H1 (cell line): ENCODE results near the gene EIF4A2. TPM values are rescaled to one million over a fixed set of nuclear protein-coding genes. Genes with fewer than 3 reads are reported as not detected.

Experiments
- CTCF ChIA-PET: fragments of 300-600 bp; sonication (Branson Sonifier 250); formaldehyde crosslinking; loops from one replicate; lab custom pipeline; 2021; ENCODE audit not compliant: partially characterized antibody; lab: Charles Lee
- POLR2A ChIA-PET: fragments of 300-600 bp; sonication (Branson Sonifier 250); formaldehyde crosslinking; loops from one replicate; lab custom pipeline; 2021; ENCODE audit warnings: inconsistent platforms; ENCODE audit not compliant: partially characterized antibody; lab: Charles Lee
- DNase-seq, 2 experiments: peaks; one replicate each; pipeline versions ENCODE4 v3.0.0 to v3.0.0-alpha.2; 2010 to 2022; ENCODE audit warnings: low spot score in 2 of 2, low read depth in 1 of 2, mixed read lengths in 1 of 2
- FAIRE-seq: peaks from 2 replicates; lab custom pipeline; 2011; peaks lifted over from hg19 to GRCh38; lab: Jason Lieb, UNC
- H2AFZ ChIP-seq: 2 replicates; pipeline ENCODE4 v1.8.1; 2012; ENCODE audit warnings: low read length, inconsistent platforms
- H2AK5ac ChIP-seq: 2 replicates; pipeline ENCODE4 v1.6.1; 2013; ENCODE audit warnings: low read depth, low read length
- H2BK120ac ChIP-seq: replicated peaks from 2 replicates; pipeline ENCODE3; 2013; ENCODE audit warnings: low read depth, low read length, inconsistent platforms
- H2BK12ac ChIP-seq: 2 replicates; pipeline ENCODE4 v1.6.1; 2013; ENCODE audit warnings: low read depth, low read length
- H2BK15ac ChIP-seq: 2 replicates; pipeline ENCODE4 v1.6.1; 2013; ENCODE audit warnings: low read length
- H2BK20ac ChIP-seq: 2 replicates; pipeline ENCODE4 v1.6.1; 2013; ENCODE audit warnings: low read length
- H2BK5ac ChIP-seq: 2 replicates; pipeline ENCODE4 v1.6.1; 2013; ENCODE audit warnings: low read depth, low read length
- H3K14ac ChIP-seq: 2 replicates; pipeline ENCODE4 v1.6.1; 2013; ENCODE audit warnings: inconsistent platforms; ENCODE audit not compliant: insufficient read length
- H3K18ac ChIP-seq: 2 replicates; pipeline ENCODE4 v1.6.1; 2013; ENCODE audit warnings: low read length; ENCODE audit errors: extremely low read depth
- H3K23ac ChIP-seq: 2 replicates; pipeline ENCODE4 v1.6.1; 2013; ENCODE audit warnings: inconsistent platforms; ENCODE audit not compliant: insufficient read length
- H3K23me2 ChIP-seq: 2 replicates; pipeline ENCODE4 v1.6.1; 2013; ENCODE audit warnings: low read depth, low read length
- H3K27ac ChIP-seq: 2 replicates; pipeline ENCODE4 v1.6.1; 2011; ENCODE audit warnings: low read depth, low read length, inconsistent platforms
- H3K27me3 ChIP-seq, 4 experiments: replicated peaks in 1 of 4; 1 replicate in 1 of 4; 2 replicates in 3 of 4; pipeline versions ENCODE4 v1.6.1 to v1.8.1; 2011 to 2013; ENCODE audit warnings: low read length in 3 of 4, mild to moderate bottlenecking in 3 of 4, inconsistent platforms in 2 of 4, mixed read lengths in 2 of 4, moderate library complexity in 1 of 4; ENCODE audit not compliant: control insufficient read depth in 3 of 4, insufficient read depth in 3 of 4; ENCODE audit errors: extremely low read depth in 1 of 4
- H3K36me3 ChIP-seq, 4 experiments: 2 replicates each; pipeline versions ENCODE4 v1.6.1 to v1.8.1; 2011 to 2013; ENCODE audit warnings: mild to moderate bottlenecking in 4 of 4, low read length in 3 of 4, moderate library complexity in 2 of 4, control low read depth in 1 of 4, inconsistent platforms in 1 of 4; ENCODE audit not compliant: insufficient read depth in 4 of 4, control insufficient read depth in 2 of 4
- H3K4ac ChIP-seq: replicated peaks from 2 replicates; pipeline ENCODE3; 2013; ENCODE audit warnings: low read length, low read depth, mixed read lengths, inconsistent platforms; ENCODE audit not compliant: insufficient read length
- H3K4me1 ChIP-seq, 4 experiments: replicated peaks in 1 of 4; 1 replicate in 1 of 4; 2 replicates in 3 of 4; pipeline versions ENCODE4 v1.6.1 to v1.8.1; 2011 to 2013; ENCODE audit warnings: low read length in 3 of 4, inconsistent platforms in 2 of 4, mixed read lengths in 1 of 4; ENCODE audit not compliant: insufficient read depth in 4 of 4, control insufficient read depth in 3 of 4
- H3K4me2 ChIP-seq, 2 experiments: 2 replicates each; pipeline versions ENCODE4 v1.6.1 to v1.8.1; 2011 to 2013; ENCODE audit warnings: low read depth in 2 of 2, low read length in 2 of 2, control low read depth in 1 of 2, inconsistent platforms in 1 of 2, mild to moderate bottlenecking in 1 of 2; ENCODE audit not compliant: insufficient read depth in 1 of 2
- H3K4me3 ChIP-seq, 4 experiments: fragments of 200-600, 300-600 bp in 1 of 4; sonication (generic), shearing (Covaris generic), sonication (Bioruptor Twin) in 1 of 4; 2 replicates each; pipeline versions ENCODE4 v1.5.1 to v1.8.1; 2011 to 2016; ENCODE audit warnings: low read length in 4 of 4, low read depth in 3 of 4, control low read depth in 2 of 4, inconsistent platforms in 2 of 4, mild to moderate bottlenecking in 2 of 4, mixed read lengths in 1 of 4, moderate library complexity in 1 of 4; ENCODE audit not compliant: insufficient read depth in 2 of 4; ENCODE audit errors: extremely low read depth in 1 of 4
- H3K56ac ChIP-seq: replicated peaks from 2 replicates; pipeline ENCODE3; 2013; ENCODE audit warnings: low read depth, mild to moderate bottlenecking, mixed read lengths, low read length, inconsistent platforms; ENCODE audit not compliant: insufficient read length
- H3K79me1 ChIP-seq: 2 replicates; pipeline ENCODE4 v1.6.1; 2013; ENCODE audit warnings: low read depth, low read length, control low read depth
- H3K79me2 ChIP-seq, 2 experiments: 2 replicates each; pipeline versions ENCODE4 v1.6.1 to v1.8.1; 2012 to 2013; ENCODE audit warnings: low read length in 2 of 2, mild to moderate bottlenecking in 2 of 2, inconsistent platforms in 1 of 2; ENCODE audit not compliant: insufficient read depth in 2 of 2, control insufficient read depth in 1 of 2
- H3K9ac ChIP-seq, 4 experiments: replicated peaks in 1 of 4; 1 replicate in 1 of 4; 2 replicates in 3 of 4; pipeline versions ENCODE4 v1.6.1 to v1.8.1; 2011 to 2013; ENCODE audit warnings: low read depth in 3 of 4, low read length in 3 of 4, control low read depth in 2 of 4, mild to moderate bottlenecking in 2 of 4, moderate library complexity in 2 of 4, inconsistent platforms in 1 of 4; ENCODE audit errors: extremely low read depth in 1 of 4
- H3K9me3 ChIP-seq, 2 experiments: 2 replicates each; pipeline versions ENCODE4 v1.6.1 to v1.8.1; 2012 to 2013; ENCODE audit warnings: mild to moderate bottlenecking in 2 of 2, moderate library complexity in 2 of 2, control low read depth in 1 of 2, inconsistent platforms in 1 of 2, low read depth in 1 of 2, low read length in 1 of 2, mixed read lengths in 1 of 2; ENCODE audit not compliant: insufficient read depth in 2 of 2
- H4K20me1 ChIP-seq, 2 experiments: replicated peaks in 1 of 2; 2 replicates each; pipeline versions ENCODE3 to v1.8.1; 2011 to 2013; ENCODE audit warnings: inconsistent platforms in 2 of 2, low read length in 2 of 2, mild to moderate bottlenecking in 1 of 2; ENCODE audit not compliant: insufficient read depth in 2 of 2, control insufficient read depth in 1 of 2
- H4K5ac ChIP-seq: 2 replicates; pipeline ENCODE4 v1.6.1; 2013; ENCODE audit warnings: low read length, low read depth, mixed read lengths, inconsistent platforms; ENCODE audit not compliant: insufficient read length
- H4K8ac ChIP-seq: 2 replicates; pipeline ENCODE4 v1.8.0; 2013; ENCODE audit warnings: mild to moderate bottlenecking, moderate library complexity, low read length, inconsistent platforms; ENCODE audit not compliant: insufficient read depth; ENCODE audit errors: extremely low read depth
- H4K91ac ChIP-seq: replicated peaks from 2 replicates; pipeline ENCODE3; 2013; ENCODE audit warnings: low read length, mixed read lengths, inconsistent platforms; ENCODE audit not compliant: insufficient read length
- CBX8 ChIP-seq: fragments of 300-800, 300-1000 bp; sonication (generic); IDR thresholded peaks from 2 replicates; pipeline ENCODE4 v1.7.1; 2016; ENCODE audit warnings: low read depth, low read length, borderline replicate concordance
- GABPA ChIP-seq: IDR thresholded peaks from 2 replicates; pipeline ENCODE4 v1.6.1; 2011; ENCODE audit warnings: mild to moderate bottlenecking, low read length, moderate library complexity, borderline replicate concordance; ENCODE audit not compliant: insufficient read depth
- GTF2F1 ChIP-seq: IDR thresholded peaks from 2 replicates; pipeline ENCODE4 v1.6.1; 2012; ENCODE audit warnings: low read depth, low read length, improper control_type of control experiment, borderline replicate concordance
- HDAC6 ChIP-seq: IDR thresholded peaks from one replicate; pipeline ENCODE4 v1.7.1; 2012; ENCODE audit warnings: low read depth, mild to moderate bottlenecking, inconsistent platforms, low read length, moderate library complexity
- KDM4A ChIP-seq: IDR thresholded peaks from one replicate; pipeline ENCODE4 v1.7.1; 2012; ENCODE audit warnings: low read depth, mild to moderate bottlenecking, moderate library complexity, low read length, inconsistent platforms; ENCODE audit not compliant: severe bottlenecking
- NRF1 ChIP-seq: IDR thresholded peaks from 2 replicates; pipeline ENCODE4 v1.6.1; 2011; ENCODE audit warnings: mild to moderate bottlenecking, low read depth, low read length, improper control_type of control experiment
- POLR2AphosphoS5 ChIP-seq: IDR thresholded peaks from 2 replicates; pipeline ENCODE4 v1.6.1; 2011; ENCODE audit warnings: low read depth, low read length
- POU5F1 ChIP-seq: IDR thresholded peaks from 2 replicates; pipeline ENCODE4 v1.6.1; 2011; ENCODE audit warnings: low read depth, mild to moderate bottlenecking, low read length, moderate library complexity
- RBBP5 ChIP-seq: IDR thresholded peaks from 2 replicates; pipeline ENCODE4 v1.7.1; 2012; ENCODE audit warnings: low read depth, mild to moderate bottlenecking, inconsistent platforms, low read length, moderate library complexity, borderline replicate concordance
- SP1 ChIP-seq: IDR thresholded peaks from 2 replicates; pipeline ENCODE4 v1.6.1; 2011; ENCODE audit warnings: low read depth, low read length
- TAF7 ChIP-seq: optimal IDR thresholded peaks from 2 replicates; pipeline ENCODE3; 2011; ENCODE audit warnings: low read depth, mild to moderate bottlenecking, inconsistent platforms, low read length, moderate library complexity, borderline replicate concordance
- TCF12 ChIP-seq: IDR thresholded peaks from 2 replicates; pipeline ENCODE4 v1.6.1; 2011; ENCODE audit warnings: low read depth, mild to moderate bottlenecking, low read length
- WGBS, 2 experiments: shearing (Covaris generic) in 1 of 2; methylation state at CpG; one replicate each; pipeline versions ENCODE4 v1.1.6 to v1.1.7; 2013 to 2015; ENCODE audit warnings: low lambda C conversion rate in 2 of 2, mixed read lengths in 2 of 2, inconsistent platforms in 1 of 2, low coverage in 1 of 2, missing lambda C conversion rate in 1 of 2; ENCODE audit not compliant: insufficient replicate concordance in 2 of 2, insufficient coverage in 1 of 2, insufficient read length in 1 of 2; ENCODE audit errors: extremely low coverage in 1 of 2, missing lambda C conversion rate in 1 of 2; 5-methylcytosine and 5-hydroxymethylcytosine counted together
- polyA plus RNA-seq, 7 experiments: library from polyadenylated mRNA; depleted of rRNA in 3 of 7; stranded (reverse) in 5 of 7; unstranded in 2 of 7; fragments of >200 nt in 5 of 7; fragments of 200-250 nt in 2 of 7; gene quantifications; 1 replicate in 5 of 7; 2 replicates in 1 of 7; 4 replicates in 1 of 7; pipeline versions ENCODE4 v1.2.1 to v1.2.3, GENCODE V29; 2011 to 2013; ENCODE audit warnings: missing spikeins in 2 of 7, mixed read lengths in 2 of 7
- total RNA-seq: library from RNA; stranded (reverse); fragmentation: NEBNext Ultra II Directional; extraction: Animal tissue kit (Norgen Biotek cat#: 25700); gene quantifications from 2 replicates; pipeline ENCODE4 v1.2.1, GENCODE V29; 2021
- TF ChIP-seq, protein P1 (sequence below), 3 experiments: IDR thresholded peaks; 1 replicate in 2 of 3; 2 replicates in 1 of 3; pipeline versions ENCODE4 v1.5.1 to v1.6.1; 2011; ENCODE audit warnings: low read length in 3 of 3, mild to moderate bottlenecking in 3 of 3, inconsistent platforms in 2 of 3, low read depth in 1 of 3, moderate library complexity in 1 of 3; ENCODE audit not compliant: insufficient read depth in 1 of 3; ENCODE audit errors: control extremely low read depth in 1 of 3

Gene EIF4A2
- total and polyA plus RNA-seq, 2 of the 8 experiments (the other 6 are each of a cell fraction or from before 2014, with no cell fraction given) = 527 to 604 TPM

DNA sequence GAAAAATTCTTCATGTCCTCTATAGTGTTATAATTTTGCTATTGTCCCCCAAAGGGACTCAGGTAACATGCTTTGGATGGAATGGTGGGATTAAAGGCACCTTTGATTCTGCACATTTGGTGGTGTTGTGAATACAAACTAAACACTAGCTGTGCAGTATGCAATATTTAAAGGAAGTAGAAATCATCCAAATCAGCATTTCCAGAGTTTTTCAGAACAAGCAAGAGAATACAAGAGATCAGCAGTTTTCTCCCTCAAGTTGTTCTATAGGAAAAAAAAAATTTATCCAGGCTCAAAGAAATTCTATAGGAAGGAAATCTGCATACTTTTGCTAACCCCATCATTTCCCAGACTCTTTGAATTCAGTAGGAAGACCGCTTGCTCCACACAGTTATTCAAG lies 48.9 kb downstream of the EIF4A2 start:
- Histone ChIP-seq H3K79me1 (no peaks in the 10 kb centered on the region), H3K9ac (no peak overlapping the region), H3K36me3 (no peaks in the 10 kb centered on the region), H3K14ac (no peak overlapping the region), H4K5ac (no peak overlapping the region), H4K91ac (no peak overlapping the region), H3K27ac (no peak overlapping the region), H3K4me2 (no peak overlapping the region), H3K23me2 (no peaks in the 10 kb centered on the region; the same call in 1 of the 2 replicates), H2BK120ac (no peak overlapping the region), H4K8ac (no peak overlapping the region), H2AK5ac (no peak overlapping the region), H3K4me1 (no peaks in the 10 kb centered on the region), H4K20me1 (no peaks in the 10 kb centered on the region), H3K23ac (no peak overlapping the region), H3K9me3 (no peaks in the 10 kb centered on the region), H3K4ac (no peak overlapping the region), H3K56ac (no peak overlapping the region), H2BK15ac (no peak overlapping the region), H2BK12ac (no peak overlapping the region), H2BK5ac (no peak overlapping the region), H2BK20ac (no peak overlapping the region), H3K4me3 (no peak overlapping the region), H3K79me2 (no peaks in the 10 kb centered on the region), H3K18ac (no peak overlapping the region), H2AFZ (no peak overlapping the region), H3K27me3 (peaks cover 0 to 17% (median 13%) of the 10 kb centered on the region in 4 experiments; a peak in 6 of 7 replicates)
- DNase-seq = no peak
- 100% methylated on average over 1 of the region's 1 CpG; no CpG with 5 or more reads in 1 of the 2 experiments for WGBS, 2 experiments
- CTCF ChIA-PET = no interaction called here
- FAIRE-seq = no peak
- POLR2A ChIA-PET = no interaction called here
- TF ChIP-seq RBBP5 (no peak), SP1 (no peak), TCF12 (no peak), CBX8 (no peak), POLR2AphosphoS5 (no peak), POU5F1 (no peak), KDM4A (no peak), HDAC6 (no peak), GABPA (no peak), NRF1 (no peak), TAF7 (no peak), GTF2F1 (no peak)
- TF ChIP-seq, protein P1, sequence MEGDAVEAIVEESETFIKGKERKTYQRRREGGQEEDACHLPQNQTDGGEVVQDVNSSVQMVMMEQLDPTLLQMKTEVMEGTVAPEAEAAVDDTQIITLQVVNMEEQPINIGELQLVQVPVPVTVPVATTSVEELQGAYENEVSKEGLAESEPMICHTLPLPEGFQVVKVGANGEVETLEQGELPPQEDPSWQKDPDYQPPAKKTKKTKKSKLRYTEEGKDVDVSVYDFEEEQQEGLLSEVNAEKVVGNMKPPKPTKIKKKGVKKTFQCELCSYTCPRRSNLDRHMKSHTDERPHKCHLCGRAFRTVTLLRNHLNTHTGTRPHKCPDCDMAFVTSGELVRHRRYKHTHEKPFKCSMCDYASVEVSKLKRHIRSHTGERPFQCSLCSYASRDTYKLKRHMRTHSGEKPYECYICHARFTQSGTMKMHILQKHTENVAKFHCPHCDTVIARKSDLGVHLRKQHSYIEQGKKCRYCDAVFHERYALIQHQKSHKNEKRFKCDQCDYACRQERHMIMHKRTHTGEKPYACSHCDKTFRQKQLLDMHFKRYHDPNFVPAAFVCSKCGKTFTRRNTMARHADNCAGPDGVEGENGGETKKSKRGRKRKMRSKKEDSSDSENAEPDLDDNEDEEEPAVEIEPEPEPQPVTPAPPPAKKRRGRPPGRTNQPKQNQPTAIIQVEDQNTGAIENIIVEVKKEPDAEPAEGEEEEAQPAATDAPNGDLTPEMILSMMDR (IDR thresholded peaks at IDR 0.05; ENCODE audit: control extremely low read depth in 1 of 3, insufficient read depth in 1 of 3, low read depth in 1 of 3, low read length in 3 of 3) = no peak
